Heart left ventricle (tissue), 16 donors: Measurements from ENCODE around the gene IFRD1. TPM values are rescaled to one million over a fixed set of nuclear protein-coding genes. Genes with fewer than 3 reads are reported as not detected.

Experiments used
- ATAC-seq, 4 donors: fragments of 200-7000 bp; cut with Tn5 transposase; one replicate each; pipeline ENCODE4 v1.9.1; 2020 to 2022; ENCODE audit warnings: moderate library complexity in 4 of 4, mild to moderate bottlenecking in 3 of 4, moderate number of reproducible peaks in 1 of 4
- DNase-seq, 5 donors: peaks; one replicate each; pipeline ENCODE4 v3.0.0-alpha.2; 2020
- H3K27ac ChIP-seq, 12 donors: fragments of 200-600 bp; sonication (generic) in 4 of 12; one replicate each; pipeline versions ENCODE4 v1.5.0 to v1.8.0; 2016 to 2022; ENCODE audit warnings: mild to moderate bottlenecking in 2 of 12
- H3K27me3 ChIP-seq, 9 donors: fragments of 200-600 bp; sonication (generic) in 2 of 9; one replicate each; pipeline versions ENCODE4 v1.5.1 to v1.8.0; 2016 to 2022; ENCODE audit warnings: mild to moderate bottlenecking in 3 of 9
- H3K36me3 ChIP-seq, 9 donors: fragments of 200-600 bp; sonication (generic) in 2 of 9; one replicate each; pipeline versions ENCODE4 v1.5.0 to v1.8.0; 2018 to 2022; ENCODE audit warnings: mild to moderate bottlenecking in 2 of 9
- H3K4me1 ChIP-seq, 12 donors: fragments of 200-600 bp; sonication (generic) in 4 of 12; one replicate each; pipeline versions ENCODE4 v1.5.0 to v1.8.0; 2016 to 2022; ENCODE audit warnings: mild to moderate bottlenecking in 3 of 12
- H3K4me3 ChIP-seq, 12 donors: fragments of 200-600 bp; sonication (generic) in 4 of 12; one replicate each; pipeline versions ENCODE4 v1.5.0 to v1.8.0; 2017 to 2022; ENCODE audit warnings: mild to moderate bottlenecking in 9 of 12, moderate library complexity in 4 of 12
- H3K9me3 ChIP-seq, 12 donors: fragments of 200-600 bp; sonication (generic) in 4 of 12; one replicate each; pipeline versions ENCODE4 v1.5.0 to v1.8.0; 2016 to 2022; ENCODE audit warnings: mild to moderate bottlenecking in 1 of 12
- POLR2A ChIP-seq, 2 donors: fragments of 450-650 bp; IDR thresholded peaks; one replicate each; pipeline ENCODE4 v1.6.1; 2017; ENCODE audit warnings: antibody characterized with exemption in 2 of 2, mild to moderate bottlenecking in 2 of 2, moderate library complexity in 2 of 2
- WGBS, 4 donors: extraction: QIAGEN DNeasy Blood & Tissue Kit in 2 of 4; methylation state at CpG; one replicate each; pipeline versions ENCODE4 v1.1.5 to v1.1.7; 2013 to 2018; 5-methylcytosine and 5-hydroxymethylcytosine counted together
- intact Hi-C, 10 donors: fragments of 100-400 bp; cut with DNase I; formaldehyde crosslinking; loops; one replicate each; pipeline versions ENCODE4 v1.11.1 to v1.14.2; 2022
- polyA plus RNA-seq, 2 donors: library from polyadenylated mRNA; stranded (reverse); fragments of 200-250 nt; gene quantifications; one replicate each; pipeline ENCODE4 v1.2.3, GENCODE V29; 2013
- total RNA-seq, 9 donors: library from RNA; depleted of rRNA in 2 of 9; stranded (reverse); fragments of >200 nt in 2 of 9; fragmentation: NEBNext Ultra II Directional in 3 of 9; extraction: Animal tissue kit (Norgen Biotek cat#: 25700) in 3 of 9; gene quantifications; one replicate each; pipeline versions ENCODE4 v1.1.0 to v1.2.4, GENCODE V29; 2016 to 2023
- TF ChIP-seq, protein P1 (sequence below), 12 donors: fragments of 200-600 bp; sonication (generic) in 4 of 12; IDR thresholded peaks; one replicate each; pipeline versions ENCODE4 v1.5.0 to v1.8.0; 2018 to 2022; ENCODE audit warnings: antibody characterized with exemption in 12 of 12, mild to moderate bottlenecking in 5 of 12
- donor health status: ischemic (EF 13 %, LVEDD 7.1; RV severe dilation, severe dysfunction).
- donor health status: healthy with polysubstance abuse.
- donor health status: DM: no; HTN: yes; CAD: no.
- donor health status: DM: no; HTN: no; CAD: no.
- donor health status: ischemic (EF 25% LVEDD 6.9; RV normal size, moderate dysfunction).
- donor health status: ischemic (EF 25% LVEDD 5.7; RV mildly dilated, moderate dysfunction).
- donor health status: healthy.
- donor health status: DM: yes; HTN: yes; CAD: no.
- donor health status: ischemic (EF 35%, LVEDD 5.7; RV mildly dilated, moderate dysfunction).
- donor health status: nonischemic (EF 11% LVEDD 7.7; RV severe dilation, severe dysfunction).
- donor health status: DM: yes; HTN: yes; CAD: no.
- donor health status: PGD.
- donor health status: ischemic (EF 29% LVEDD 5.4; RV normal size, mild dysfunction).
- donor health status: nonischemic (EF 23%, LVEDD 6.1; RV moderate dilation, normal function).

The IFRD1 gene
- total and polyA plus RNA-seq, 11 donors, result 11.3 to 74.7 (median 28.1) TPM

DNA sequence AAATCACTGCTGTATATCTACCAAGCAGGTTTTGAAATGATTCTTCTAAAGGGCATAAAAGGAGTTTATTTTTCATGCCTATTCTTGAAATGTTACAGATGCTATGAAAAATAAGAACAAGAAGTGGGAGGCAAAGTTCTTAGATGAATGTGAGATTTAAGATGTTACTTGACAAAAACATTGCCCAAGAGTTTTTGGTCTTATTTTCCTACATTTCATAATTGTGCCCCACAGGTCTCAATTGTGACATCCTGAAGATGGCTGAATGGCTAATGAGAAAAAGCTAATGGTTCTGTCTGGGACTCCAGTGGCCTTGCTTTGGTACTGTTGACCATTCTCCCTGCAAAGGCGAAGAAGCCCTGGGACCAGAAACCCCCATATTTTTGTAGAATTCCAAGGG is 43.0 kb upstream of the IFRD1 start:
- Histone ChIP-seq H3K27ac (no peak overlapping the region), H3K9me3 (no peaks in the 10 kb centered on the region), H3K27me3 (no peaks in the 10 kb centered on the region), H3K4me1 (peaks cover 0 to 8% (median 0%) of the 10 kb centered on the region in 12 donors), H3K36me3 (no peaks in the 10 kb centered on the region), H3K4me3 (no peak overlapping the region)
- TF ChIP-seq, protein P1, sequence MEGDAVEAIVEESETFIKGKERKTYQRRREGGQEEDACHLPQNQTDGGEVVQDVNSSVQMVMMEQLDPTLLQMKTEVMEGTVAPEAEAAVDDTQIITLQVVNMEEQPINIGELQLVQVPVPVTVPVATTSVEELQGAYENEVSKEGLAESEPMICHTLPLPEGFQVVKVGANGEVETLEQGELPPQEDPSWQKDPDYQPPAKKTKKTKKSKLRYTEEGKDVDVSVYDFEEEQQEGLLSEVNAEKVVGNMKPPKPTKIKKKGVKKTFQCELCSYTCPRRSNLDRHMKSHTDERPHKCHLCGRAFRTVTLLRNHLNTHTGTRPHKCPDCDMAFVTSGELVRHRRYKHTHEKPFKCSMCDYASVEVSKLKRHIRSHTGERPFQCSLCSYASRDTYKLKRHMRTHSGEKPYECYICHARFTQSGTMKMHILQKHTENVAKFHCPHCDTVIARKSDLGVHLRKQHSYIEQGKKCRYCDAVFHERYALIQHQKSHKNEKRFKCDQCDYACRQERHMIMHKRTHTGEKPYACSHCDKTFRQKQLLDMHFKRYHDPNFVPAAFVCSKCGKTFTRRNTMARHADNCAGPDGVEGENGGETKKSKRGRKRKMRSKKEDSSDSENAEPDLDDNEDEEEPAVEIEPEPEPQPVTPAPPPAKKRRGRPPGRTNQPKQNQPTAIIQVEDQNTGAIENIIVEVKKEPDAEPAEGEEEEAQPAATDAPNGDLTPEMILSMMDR (IDR thresholded peaks at IDR 0.05), result no peak
- TF ChIP-seq POLR2A (IDR thresholded peaks at IDR 0.05), result no peak
- DNase-seq (no peak), ATAC-seq (no peak)
- intact Hi-C loops, result loop anchor here in 3 of 10 donors (5.0 to 10.0 kb wide), 3 partner anchors 550 to 660 kb away; no protein-coding TSS in a partner anchor
- WGBS, 4 donors, result 96 to 97% (median 96%) methylated on average over 1 of the region's 1 CpG

DNA sequence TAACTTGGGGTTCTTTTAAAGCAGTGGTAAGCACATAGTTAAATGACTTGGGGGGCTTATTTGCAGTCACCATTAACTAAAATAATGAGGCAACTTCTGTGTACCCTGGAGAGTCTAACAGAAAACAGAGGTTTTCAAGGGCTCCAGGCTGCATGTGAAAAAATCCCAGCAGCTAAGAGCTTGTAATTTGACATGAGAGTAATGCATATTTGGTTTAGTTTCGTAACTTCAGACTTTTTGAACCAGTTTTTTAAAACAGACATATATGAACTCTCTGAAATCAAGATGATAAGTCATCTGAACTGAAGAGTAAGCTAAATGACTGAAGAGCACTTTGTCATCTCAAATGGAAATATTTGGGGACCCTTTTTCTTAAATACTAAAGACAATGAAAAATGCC is 40.2 kb upstream of the IFRD1 start:
- TF ChIP-seq POLR2A (IDR thresholded peaks at IDR 0.05), result no peak
- TF ChIP-seq, protein P1 (IDR thresholded peaks at IDR 0.05), result no peak
- Histone ChIP-seq H3K4me3 (no peak overlapping the region), H3K27me3 (no peaks in the 10 kb centered on the region), H3K4me1 (peaks cover 0 to 8% (median 0%) of the 10 kb centered on the region in 12 donors), H3K9me3 (no peaks in the 10 kb centered on the region), H3K36me3 (no peaks in the 10 kb centered on the region), H3K27ac (no peak overlapping the region)
- no peak for DNase-seq
- no peak for ATAC-seq
- intact Hi-C loops, result loop anchor here (5.0 to 10.0 kb wide), 12 partner anchors 87 to 668 kb away; partner anchors contain the start of genes DOCK4 (in 1 of the 10) and ZNF277 (in 1 of the 10)
- WGBS, 4 donors, result 89 to 97% (median 91%) methylated on average over 1 of the region's 1 CpG

DNA sequence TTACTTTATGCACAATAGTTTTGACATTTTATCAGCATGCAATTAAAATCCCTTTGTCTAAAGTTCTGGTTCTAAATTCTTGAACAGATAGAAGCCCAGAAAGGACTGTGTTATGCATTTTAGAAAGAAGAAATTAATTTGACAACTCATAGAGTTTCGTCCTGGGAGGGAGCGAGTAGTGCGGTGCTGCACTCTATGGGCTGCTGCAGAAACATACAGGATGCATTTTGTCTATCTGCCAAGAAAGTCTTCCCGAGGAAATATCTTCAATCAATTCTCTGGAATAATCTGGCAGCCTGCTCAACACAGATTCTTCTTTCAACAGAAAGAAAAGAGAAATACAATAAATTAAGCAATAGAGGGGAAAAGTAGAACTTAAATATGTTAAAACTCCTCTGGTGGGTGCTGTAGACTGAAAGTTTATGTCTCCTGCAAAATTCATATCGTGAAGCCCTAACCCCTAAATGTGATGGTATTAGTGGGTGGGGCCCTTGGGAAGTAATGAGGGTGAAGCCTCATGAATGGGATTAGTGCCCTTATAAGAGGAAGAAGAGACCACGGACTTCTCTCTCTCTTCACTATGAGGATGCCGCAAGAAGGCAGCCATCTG is 39.0 kb upstream of the IFRD1 start:
- Histone ChIP-seq H3K4me3 (no peak overlapping the region), H3K4me1 (peaks cover 0 to 8% (median 0%) of the 10 kb centered on the region in 12 donors), H3K36me3 (no peaks in the 10 kb centered on the region), H3K27ac (no peak overlapping the region), H3K9me3 (no peaks in the 10 kb centered on the region), H3K27me3 (no peaks in the 10 kb centered on the region)
- intact Hi-C loops, result loop anchor here (5.0 to 10.0 kb wide), 12 partner anchors 86 to 669 kb away; partner anchors contain the start of genes DOCK4 (in 1 of the 10) and ZNF277 (in 1 of the 10)
- TF ChIP-seq, protein P1 (IDR thresholded peaks at IDR 0.05), result peak; percentile 40 to 73 (median 64)
- TF ChIP-seq POLR2A (IDR thresholded peaks at IDR 0.05), result no peak
- ATAC-seq (peak in 3 of 4 donors; percentile 67 to 80 (median 69)), DNase-seq (peak in 3 of 5 donors; percentile 11 to 37 (median 37))
- WGBS, 4 donors, result 32 to 45% (median 35%) methylated on average over 7 of the region's 7 CpGs

DNA sequence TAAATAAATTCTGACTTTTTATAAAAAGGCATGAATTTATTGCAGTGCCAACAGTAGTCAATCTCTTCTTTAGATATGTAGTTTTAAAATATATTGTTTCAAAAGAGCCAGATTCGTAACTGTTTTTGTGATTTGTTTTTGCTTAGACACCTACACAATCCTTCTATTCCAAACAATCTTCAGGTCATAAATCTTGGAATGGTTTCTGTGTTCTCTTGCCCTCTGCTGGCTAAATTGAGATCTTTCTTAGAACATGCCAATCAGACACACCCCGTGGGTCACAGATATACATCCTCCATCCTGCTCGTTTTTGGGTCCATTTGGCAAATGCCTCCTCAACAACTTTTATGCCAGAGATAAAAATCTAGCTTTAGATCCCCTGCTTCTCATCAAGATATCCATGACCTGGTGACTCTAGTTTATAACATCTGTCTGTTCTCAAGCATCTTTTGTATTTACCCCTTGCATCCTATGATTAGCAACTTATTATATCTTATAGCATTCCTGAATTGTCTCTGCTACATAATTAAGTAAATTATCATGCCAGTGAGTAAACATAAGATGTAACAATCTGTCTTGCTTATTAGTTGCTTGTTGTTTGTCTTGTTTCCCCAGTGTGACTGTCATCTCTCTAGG is 35.3 kb upstream of the IFRD1 start:
- Histone ChIP-seq H3K4me3 (no peak overlapping the region), H3K4me1 (peaks cover 0 to 8% (median 0%) of the 10 kb centered on the region in 12 donors), H3K9me3 (peaks cover 0 to 8% (median 0%) of the 10 kb centered on the region in 12 donors), H3K27ac (no peak overlapping the region), H3K27me3 (no peaks in the 10 kb centered on the region), H3K36me3 (no peaks in the 10 kb centered on the region)
- ATAC-seq (peak in 3 of 4 donors; percentile 54 to 62 (median 60)), DNase-seq (no peak)
- 3 to 10% (median 7%) methylated on average over 3 of the region's 3 CpGs for WGBS, 4 donors
- intact Hi-C loops, result loop anchor here (5.0 to 10.0 kb wide), 12 partner anchors 82 to 673 kb away; partner anchors contain the start of genes DOCK4 (in 1 of the 10) and ZNF277 (in 1 of the 10)
- TF ChIP-seq, protein P1 (IDR thresholded peaks at IDR 0.05), result peak; percentile 36 to 66 (median 51)
- TF ChIP-seq POLR2A (IDR thresholded peaks at IDR 0.05), result no peak
